Fibroblast of lung (primary cell): ENCODE results near the gene POLR1F. TPM values are rescaled to one million over a fixed set of nuclear protein-coding genes. Genes with fewer than 3 reads are reported as not detected.

Experiments
- DNase-seq, 2 donors: peaks; one replicate each; pipeline versions ENCODE4 v3.0.0 to v3.0.0-alpha.2; 2010; ENCODE audit warnings: low read depth in 2 of 2
- H2AFZ ChIP-seq: 2 replicates; pipeline ENCODE4 v1.5.1; 2012; ENCODE audit warnings: low read length, control low read depth, inconsistent platforms
- H3K27ac ChIP-seq: 2 replicates; pipeline ENCODE4 v1.5.1; 2011; ENCODE audit warnings: low read length, control low read depth; ENCODE audit not compliant: insufficient read depth
- H3K27me3 ChIP-seq: 2 replicates; pipeline ENCODE4 v1.5.1; 2011; ENCODE audit warnings: mild to moderate bottlenecking, low read length; ENCODE audit not compliant: control insufficient read depth, insufficient read depth
- H3K36me3 ChIP-seq: 2 replicates; pipeline ENCODE4 v1.5.1; 2011; ENCODE audit warnings: low read length; ENCODE audit not compliant: control insufficient read depth, insufficient read depth
- H3K4me1 ChIP-seq: 2 replicates; pipeline ENCODE4 v1.5.1; 2011; ENCODE audit warnings: low read length; ENCODE audit not compliant: control insufficient read depth, insufficient read depth; ENCODE audit errors: extremely low read depth
- H3K4me2 ChIP-seq: 2 replicates; pipeline ENCODE4 v1.5.1; 2011; ENCODE audit warnings: low read length, control low read depth; ENCODE audit not compliant: insufficient read depth; ENCODE audit errors: extremely low read depth
- H3K4me3 ChIP-seq, 4 experiments: fragments of 200-600 bp in 1 of 4; sonication (generic) in 1 of 4; replicated peaks in 1 of 4; 2 replicates each; pipeline ENCODE4 v1.5.1; 2011 to 2016; ENCODE audit warnings: low read length in 4 of 4, low read depth in 3 of 4, mild to moderate bottlenecking in 3 of 4, control low read depth in 2 of 4, inconsistent platforms in 1 of 4, mixed read lengths in 1 of 4; ENCODE audit not compliant: insufficient read depth in 1 of 4; ENCODE audit errors: control extremely low read depth in 1 of 4
- H3K79me2 ChIP-seq: 2 replicates; pipeline ENCODE4 v1.5.1; 2012; ENCODE audit warnings: mild to moderate bottlenecking, low read length, inconsistent platforms; ENCODE audit not compliant: control insufficient read depth, insufficient read depth
- H3K9ac ChIP-seq: 2 replicates; pipeline ENCODE4 v1.5.1; 2011; ENCODE audit warnings: mild to moderate bottlenecking, low read length, control low read depth; ENCODE audit not compliant: insufficient read depth
- H3K9me3 ChIP-seq: 2 replicates; pipeline ENCODE4 v1.5.1; 2012; ENCODE audit warnings: low read depth, low read length; ENCODE audit not compliant: control insufficient read depth, insufficient read depth
- H4K20me1 ChIP-seq: 2 replicates; pipeline ENCODE4 v1.5.1; 2011; ENCODE audit warnings: low read length; ENCODE audit not compliant: control insufficient read depth, insufficient read depth; ENCODE audit errors: extremely low read depth
- CTCF ChIP-seq, 2 donors: IDR thresholded peaks in 1 of 2; conservative IDR thresholded peaks in 1 of 2; 1 replicate in 1 of 2; 2 replicates in 1 of 2; pipeline ENCODE4 v1.5.1; 2011 to 2012; ENCODE audit warnings: low read length in 2 of 2, control low read depth in 1 of 2, inconsistent platforms in 1 of 2, low read depth in 1 of 2, mild to moderate bottlenecking in 1 of 2
- EZH2 ChIP-seq: IDR thresholded peaks from 2 replicates; pipeline ENCODE4 v1.5.1; 2012; ENCODE audit warnings: low read length, control low read depth, mild to moderate bottlenecking; ENCODE audit errors: missing control alignments
- polyA plus RNA-seq, 2 donors: library from polyadenylated mRNA; depleted of rRNA in 1 of 2; stranded (reverse) in 1 of 2; unstranded in 1 of 2; fragments of >200 nt; gene quantifications; 2 replicates each; pipeline ENCODE4 v1.2.1, GENCODE V29; 2011 to 2012; ENCODE audit warnings: missing spikeins in 1 of 2
- total RNA-seq: library from RNA; depleted of rRNA; stranded (reverse); fragments of >200 nt; gene quantifications from 2 replicates; pipeline ENCODE4 v1.2.1, GENCODE V29; 2014

The POLR1F gene
- total and polyA plus RNA-seq, 2 donors (not counting 1 experiment from before 2014, with no cell fraction given): 20.5 to 21.3 TPM

- no peak overlapping the region for H3K9ac ChIP-seq
- no peaks in the 10 kb centered on the region for H3K9me3 ChIP-seq
- no peak overlapping the region for H3K4me3 ChIP-seq
- no peak overlapping the region for H3K27ac ChIP-seq
- no peak overlapping the region for H2AFZ ChIP-seq
- H4K20me1 ChIP-seq: no peaks in the 10 kb centered on the region
- H3K79me2 ChIP-seq: peaks cover 7% of the 10 kb centered on the region
- TF ChIP-seq CTCF (conservative IDR thresholded peaks at IDR 0.05 in 1 of 2, IDR thresholded peaks at IDR 0.05 in 1 of 2; ENCODE audit: low read depth in 1 of 2, low read length in 2 of 2) (no peak), EZH2 (no peak)
- no peak overlapping the region for H3K4me2 ChIP-seq
- no peak for DNase-seq
- no peaks in the 10 kb centered on the region for H3K27me3 ChIP-seq
- no peaks in the 10 kb centered on the region for H3K4me1 ChIP-seq
- peaks cover 2% of the 10 kb centered on the region for H3K36me3 ChIP-seq
These were observed 7.9 kb downstream of the POLR1F start for GRCh38 chr7:19700936-19701335.

- Histone ChIP-seq H3K4me2 (no peak overlapping the region), H3K27me3 (no peaks in the 10 kb centered on the region), H3K4me1 (no peaks in the 10 kb centered on the region), H3K9ac (no peak overlapping the region), H4K20me1 (no peaks in the 10 kb centered on the region), H3K36me3 (peaks cover 2% of the 10 kb centered on the region), H3K79me2 (no peaks in the 10 kb centered on the region), H3K9me3 (no peaks in the 10 kb centered on the region), H3K4me3 (no peak overlapping the region), H2AFZ (no peak overlapping the region), H3K27ac (no peak overlapping the region)
- TF ChIP-seq CTCF (conservative IDR thresholded peaks at IDR 0.05 in 1 of 2, IDR thresholded peaks at IDR 0.05 in 1 of 2; ENCODE audit: low read depth in 1 of 2, low read length in 2 of 2): no peak
- TF ChIP-seq EZH2: no peak
- DNase-seq: no peak
These were observed 10.5 kb downstream of the POLR1F start for GRCh38 chr7:19698331-19698730.

- Histone ChIP-seq H3K9me3 (no peaks in the 10 kb centered on the region), H3K4me1 (no peaks in the 10 kb centered on the region), H2AFZ (no peak overlapping the region), H3K27me3 (no peaks in the 10 kb centered on the region), H3K79me2 (no peaks in the 10 kb centered on the region), H3K9ac (no peak overlapping the region), H4K20me1 (no peaks in the 10 kb centered on the region), H3K27ac (no peak overlapping the region), H3K4me3 (no peak overlapping the region), H3K4me2 (no peak overlapping the region), H3K36me3 (peaks cover 2% of the 10 kb centered on the region)
- DNase-seq: no peak
- TF ChIP-seq EZH2 (no peak), CTCF (conservative IDR thresholded peaks at IDR 0.05 in 1 of 2, IDR thresholded peaks at IDR 0.05 in 1 of 2; ENCODE audit: low read depth in 1 of 2, low read length in 2 of 2) (no peak)
These were observed 11.9 kb downstream of the POLR1F start for GRCh38 chr7:19696926-19697325.
